ENCODE results near the gene VAV3. TPM values are rescaled to one million over a fixed set of nuclear protein-coding genes. Genes with fewer than 3 reads are reported as not detected.
"Not testable (repeated sequence)": the region's sequence is repeated elsewhere in the genome, so short reads cannot be mapped to it uniquely, and the experiment has no call there.

VAV3 gene
- total RNA-seq, 1 experiment from 2014 or later: 10.0 TPM

GRCh38 chr1:107851418-107851817, 113.6 kb downstream of the VAV3 start:
- peak; percentile 54 for ATAC-seq
- Mint-ChIP-seq H3K27me3 (ENCODE audit: low read depth) (no peaks in the 10 kb centered on the region), H3K36me3 (peaks cover 18% of the 10 kb centered on the region), H3K9me3 (peaks cover 31% of the 10 kb centered on the region), H3K27ac (peak overlapping the region; percentile 68; the same call in 1 of the 2 replicates), H3K4me1 (peaks cover 44% of the 10 kb centered on the region), H3K4me3 (peak overlapping the region; percentile 5; the same call in 1 of the 2 replicates)
- no peak for TF ChIP-seq ZNF317 (CRISPR knock-in tag; IDR thresholded peaks at IDR 0.05; ENCODE audit: borderline replicate concordance, low read depth)
- no peak for TF ChIP-seq ZNF281 (CRISPR knock-in tag; IDR thresholded peaks at IDR 0.05)
- ChIA-PET CTCF (interaction anchor here (0.7 to 1.4 kb wide), 7 partner anchors 12 to 708 kb away, joined by 3 to 5 read pairs (median 3); partner anchors contain the start of genes EEIG2 and VAV3), POLR2A (interaction anchor here (1.3 kb wide), 1 partner anchor 16 kb away, joined by 5 read pairs; no protein-coding TSS in a partner anchor)
- no peak for DNase-seq (ENCODE audit: low spot score)

- POLR2A ChIA-PET; CTCF ChIA-PET; H3K27me3 Mint-ChIP-seq (ENCODE audit: low read depth); H3K4me3 Mint-ChIP-seq; DNase-seq (ENCODE audit: low spot score): not testable (repeated sequence)
- Mint-ChIP-seq H3K36me3 (peaks cover 22% of the 10 kb centered on the region), H3K9me3 (peaks cover 35% of the 10 kb centered on the region), H3K4me1 (peaks cover 29% of the 10 kb centered on the region), H3K27ac (0 out of 2 replicates have a peak overlapping the region, but pooled peaks have one; percentile 35)
- peak; percentile 84 for ATAC-seq
These were observed 120.3 kb downstream of the VAV3 start for GRCh38 chr1:107844541-107845194.

DNA sequence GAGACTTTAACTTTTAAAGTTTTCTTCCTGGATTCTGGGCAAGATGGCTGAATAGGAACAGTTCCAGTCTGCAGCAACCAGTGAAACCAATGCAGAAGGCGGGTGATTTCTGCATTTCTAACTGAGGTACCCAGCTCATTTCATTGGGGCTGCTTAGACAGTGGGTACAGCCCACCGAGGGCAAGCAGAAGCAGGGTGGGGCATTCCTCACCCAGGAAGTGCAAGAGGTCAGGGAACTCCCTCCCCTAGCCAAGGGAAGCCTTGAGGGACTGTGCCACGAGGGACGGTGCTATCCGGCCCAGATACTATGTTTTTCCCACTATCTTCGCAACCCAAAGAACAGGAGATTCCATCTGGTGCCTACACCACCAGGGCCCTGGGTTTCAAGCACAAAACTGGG, 121.0 kb downstream of the VAV3 start:
- ChIA-PET POLR2A (no interaction called here), CTCF (no interaction called here)
- no peaks in the 10 kb centered on the region for H3K27me3 Mint-ChIP-seq (ENCODE audit: low read depth)
- ATAC-seq (no peak), DNase-seq (ENCODE audit: low spot score) (no peak)
- no peak overlapping the region for H3K27ac Mint-ChIP-seq
- peaks cover 29% of the 10 kb centered on the region for H3K4me1 Mint-ChIP-seq
- peaks cover 15% of the 10 kb centered on the region for H3K36me3 Mint-ChIP-seq
- H3K9me3 Mint-ChIP-seq: peaks cover 28% of the 10 kb centered on the region
- H3K4me3 Mint-ChIP-seq: no peak overlapping the region
- no peak for TF ChIP-seq GABPB1 (CRISPR knock-in tag; IDR thresholded peaks at IDR 0.05)
- no peak for TF ChIP-seq CREB1 (CRISPR knock-in tag; IDR thresholded peaks at IDR 0.05)
- no peak for TF ChIP-seq SP1 (CRISPR knock-in tag; conservative IDR thresholded peaks at IDR 0.05)
- TF ChIP-seq MYBL2 (CRISPR knock-in tag; IDR thresholded peaks at IDR 0.05): no peak
- TF ChIP-seq SMAD4 (CRISPR knock-in tag; IDR thresholded peaks at IDR 0.05): no peak
- no peak for TF ChIP-seq RORB (CRISPR knock-in tag; IDR thresholded peaks at IDR 0.05)
- TF ChIP-seq ZSCAN18 (CRISPR knock-in tag; IDR thresholded peaks at IDR 0.05): no peak
- TF ChIP-seq, protein P1, sequence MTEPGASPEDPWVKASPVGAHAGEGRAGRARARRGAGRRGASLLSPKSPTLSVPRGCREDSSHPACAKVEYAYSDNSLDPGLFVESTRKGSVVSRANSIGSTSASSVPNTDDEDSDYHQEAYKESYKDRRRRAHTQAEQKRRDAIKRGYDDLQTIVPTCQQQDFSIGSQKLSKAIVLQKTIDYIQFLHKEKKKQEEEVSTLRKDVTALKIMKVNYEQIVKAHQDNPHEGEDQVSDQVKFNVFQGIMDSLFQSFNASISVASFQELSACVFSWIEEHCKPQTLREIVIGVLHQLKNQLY (CRISPR knock-in tag; IDR thresholded peaks at IDR 0.05): no peak

GRCh38 chr1:107842241-107842640, 122.7 kb downstream of the VAV3 start:
- no peak for ATAC-seq

More at GRCh38 chr1:107842241-107842640, 122.7 kb downstream of the VAV3 start:
- Mint-ChIP-seq H3K4me3 (no peak overlapping the region), H3K9me3 (peaks cover 27% of the 10 kb centered on the region), H3K27me3 (ENCODE audit: low read depth) (no peaks in the 10 kb centered on the region), H3K27ac (no peak overlapping the region), H3K4me1 (peaks cover 33% of the 10 kb centered on the region), H3K36me3 (peaks cover 10% of the 10 kb centered on the region)
- DNase-seq (ENCODE audit: low spot score): no peak
- ChIA-PET POLR2A (no interaction called here), CTCF (no interaction called here)
- TF ChIP-seq ZNF138 (CRISPR knock-in tag; conservative IDR thresholded peaks at IDR 0.05): no peak
- no peak for TF ChIP-seq MYBL2 (CRISPR knock-in tag; IDR thresholded peaks at IDR 0.05)
- no peak for TF ChIP-seq SMAD3 (CRISPR knock-in tag; IDR thresholded peaks at IDR 0.05; ENCODE audit: borderline replicate concordance)
- no peak for TF ChIP-seq ZMAT4 (CRISPR knock-in tag; IDR thresholded peaks at IDR 0.05)
- no peak for TF ChIP-seq RELA (CRISPR knock-in tag; IDR thresholded peaks at IDR 0.05; ENCODE audit: borderline replicate concordance)
- no peak for TF ChIP-seq ZBTB21 (CRISPR knock-in tag; IDR thresholded peaks at IDR 0.05; ENCODE audit: borderline replicate concordance)
- TF ChIP-seq TCF7 (CRISPR knock-in tag; IDR thresholded peaks at IDR 0.05; ENCODE audit: low read depth): no peak
- no peak for TF ChIP-seq PRDM15 (CRISPR knock-in tag; IDR thresholded peaks at IDR 0.05)

Data from WTC11 (cell line).